ENCODE measurements around the gene CLDN15.
"Not testable (repeated sequence)": the region's sequence is repeated elsewhere in the genome, so short reads cannot be mapped to it uniquely, and the experiment has no call there.

CLDN15 gene

GRCh38 chr7:101202603-101202918 is 35.0 kb downstream of the CLDN15 start:
- TF ChIP-seq CTCF (conservative IDR thresholded peaks at IDR 0.05; ENCODE audit: low read length): no peak
- DNase-seq (ENCODE audit: low read depth): no peak
- H3K4me3 ChIP-seq (ENCODE audit: low read length): no peak overlapping the region

- H3K4me3 ChIP-seq (ENCODE audit: low read length): no peak overlapping the region
- no peak for DNase-seq (ENCODE audit: low read depth)
Observed at GRCh38 chr7:101201695-101202602, 35.7 kb downstream of the CLDN15 start.

GRCh38 chr7:101200862-101201599 is 36.6 kb downstream of the CLDN15 start, which contains the start of gene MOGAT3:
Gene MOGAT3, minus strand, starts transcription at chr7:101201036. Its CDS starts 182 bp downstream, at chr7:101200854.
- DNase-seq (ENCODE audit: low read depth): no peak
- no peak for TF ChIP-seq CTCF (conservative IDR thresholded peaks at IDR 0.05; ENCODE audit: low read length)
- no peak within 1 kb of the TSS for H3K4me3 ChIP-seq (ENCODE audit: low read length)

More at GRCh38 chr7:101201695-101202602, 35.7 kb downstream of the CLDN15 start:
- TF ChIP-seq CTCF (conservative IDR thresholded peaks at IDR 0.05; ENCODE audit: low read length): no peak

GRCh38 chr7:101200504-101200861 is 37.1 kb downstream of the CLDN15 start:
- no peak overlapping the region for H3K4me3 ChIP-seq (ENCODE audit: low read length)
- no peak for DNase-seq (ENCODE audit: low read depth)
- TF ChIP-seq CTCF (conservative IDR thresholded peaks at IDR 0.05; ENCODE audit: low read length): no peak

GRCh38 chr7:101199522-101199921 is 38.1 kb downstream of the CLDN15 start:
- not testable (repeated sequence) for H3K4me3 ChIP-seq (ENCODE audit: low read length)

GRCh38 chr7:101198476-101198875 is 39.1 kb downstream of the CLDN15 start:
- no peak overlapping the region for H3K4me3 ChIP-seq (ENCODE audit: low read length)
- no peak for TF ChIP-seq CTCF (conservative IDR thresholded peaks at IDR 0.05; ENCODE audit: low read length)
- no peak for DNase-seq (ENCODE audit: low read depth)

More at GRCh38 chr7:101199522-101199921, 38.1 kb downstream of the CLDN15 start:
- not testable (repeated sequence) for DNase-seq (ENCODE audit: low read depth)

- DNase-seq (ENCODE audit: low read depth): no peak
- no peak for TF ChIP-seq CTCF (conservative IDR thresholded peaks at IDR 0.05; ENCODE audit: low read length)
- no peak overlapping the region for H3K4me3 ChIP-seq (ENCODE audit: low read length)
Observed at GRCh38 chr7:101197991-101198390, 39.6 kb downstream of the CLDN15 start.

Data from AG10803 (cell line).